Activated T-cell treated with anti-CD3 and anti-CD28 coated beads, Interleukin-2, amount 50 U/mL, for 4 hours (primary cell): ENCODE measurements around the gene EFNA5. TPM values are rescaled to one million over a fixed set of nuclear protein-coding genes. Genes with fewer than 3 reads are reported as not detected.

Experiments used
- ATAC-seq, 2 donors: fragments of 200-7000 bp; cut with Tn5 transposase; one replicate each; pipeline ENCODE4 v1.10.0; 2021
- DNase-seq: peaks from one replicate; pipeline ENCODE4 v3.0.0-alpha.2; 2020
- H3K27me3 Mint-ChIP-seq: one replicate; pipeline ENCODE4 v1.8.0; 2021; ENCODE audit warnings: low read depth, mixed read lengths
- H3K36me3 Mint-ChIP-seq: one replicate; pipeline ENCODE4 v1.8.0; 2022; ENCODE audit warnings: mixed read lengths; ENCODE audit not compliant: insufficient read depth
- H3K4me1 Mint-ChIP-seq: one replicate; pipeline ENCODE4 v1.8.0; 2021; ENCODE audit warnings: low read depth, mixed read lengths
- H3K4me3 Mint-ChIP-seq: one replicate; pipeline ENCODE4 v1.8.0; 2021; ENCODE audit warnings: mild to moderate bottlenecking, moderate library complexity, mixed read lengths
- H3K9me3 Mint-ChIP-seq: one replicate; pipeline ENCODE4 v1.8.0; 2021; ENCODE audit warnings: mixed read lengths
- total RNA-seq, 3 donors: library from RNA; stranded (reverse); gene quantifications; one replicate each; pipeline ENCODE4 v1.2.1, GENCODE V29; 2021

The EFNA5 gene
- total RNA-seq, 3 donors from 2014 or later: 0.13 to 0.24 TPM; not detected in 1

- ATAC-seq: no peak
- H3K4me3 Mint-ChIP-seq: no peak overlapping the region
- no peak for DNase-seq
- no peaks in the 10 kb centered on the region for H3K27me3 Mint-ChIP-seq
- H3K36me3 Mint-ChIP-seq: no peaks in the 10 kb centered on the region
- H3K9me3 Mint-ChIP-seq: no peaks in the 10 kb centered on the region
- peaks cover 3% of the 10 kb centered on the region for H3K4me1 Mint-ChIP-seq
Measured at GRCh38 chr5:107518190-107518589, 152.5 kb downstream of the EFNA5 start.

DNA sequence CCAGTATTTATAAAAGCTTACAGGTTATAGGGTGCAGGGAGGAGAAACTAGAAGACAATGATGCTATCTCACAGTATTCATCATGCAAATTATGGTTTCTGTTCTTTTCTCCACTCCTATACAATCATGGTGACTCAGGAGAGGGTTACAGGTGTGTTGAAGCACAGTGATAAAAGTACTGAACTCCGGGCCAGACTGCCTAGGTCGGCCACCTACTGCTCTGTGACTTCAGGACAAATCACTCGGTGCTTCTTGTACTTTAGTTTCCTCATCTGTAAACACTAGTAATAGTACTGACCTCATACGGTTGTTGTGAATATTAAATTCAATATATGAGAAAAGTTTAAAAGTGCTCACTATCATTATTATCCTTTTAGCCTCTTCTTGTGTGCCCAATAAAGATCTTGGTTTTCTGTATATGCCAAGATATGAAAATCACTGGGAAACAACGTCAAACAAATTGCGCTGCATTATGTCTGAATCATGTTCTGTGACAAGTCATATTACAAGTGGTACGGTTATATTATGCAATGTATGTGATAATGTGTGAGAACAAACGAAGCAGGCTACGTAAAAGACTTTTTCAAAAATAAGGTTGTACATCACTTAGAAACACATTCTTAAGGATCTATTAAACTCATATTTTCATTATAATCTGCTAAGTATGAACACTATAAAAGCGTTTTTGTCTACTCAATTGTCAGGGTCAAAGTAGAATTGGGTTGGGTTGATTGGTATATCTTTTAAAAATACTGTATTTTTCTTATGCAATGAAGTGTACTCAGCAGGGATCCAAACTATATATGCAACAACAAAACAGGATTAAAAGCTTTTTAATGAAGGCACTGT lies 153.3 kb downstream of the EFNA5 start:
- Mint-ChIP-seq H3K27me3 (no peaks in the 10 kb centered on the region), H3K9me3 (no peaks in the 10 kb centered on the region), H3K4me3 (no peak overlapping the region), H3K4me1 (peaks cover 3% of the 10 kb centered on the region), H3K36me3 (no peaks in the 10 kb centered on the region)
- ATAC-seq (no peak), DNase-seq (no peak)

GRCh38 chr5:107516452-107517184 lies 154.1 kb downstream of the EFNA5 start:
- Mint-ChIP-seq H3K27me3 (no peaks in the 10 kb centered on the region), H3K9me3 (no peaks in the 10 kb centered on the region), H3K4me3 (no peak overlapping the region), H3K4me1 (peaks cover 3% of the 10 kb centered on the region), H3K36me3 (no peaks in the 10 kb centered on the region)
- no peak for ATAC-seq
- no peak for DNase-seq

DNA sequence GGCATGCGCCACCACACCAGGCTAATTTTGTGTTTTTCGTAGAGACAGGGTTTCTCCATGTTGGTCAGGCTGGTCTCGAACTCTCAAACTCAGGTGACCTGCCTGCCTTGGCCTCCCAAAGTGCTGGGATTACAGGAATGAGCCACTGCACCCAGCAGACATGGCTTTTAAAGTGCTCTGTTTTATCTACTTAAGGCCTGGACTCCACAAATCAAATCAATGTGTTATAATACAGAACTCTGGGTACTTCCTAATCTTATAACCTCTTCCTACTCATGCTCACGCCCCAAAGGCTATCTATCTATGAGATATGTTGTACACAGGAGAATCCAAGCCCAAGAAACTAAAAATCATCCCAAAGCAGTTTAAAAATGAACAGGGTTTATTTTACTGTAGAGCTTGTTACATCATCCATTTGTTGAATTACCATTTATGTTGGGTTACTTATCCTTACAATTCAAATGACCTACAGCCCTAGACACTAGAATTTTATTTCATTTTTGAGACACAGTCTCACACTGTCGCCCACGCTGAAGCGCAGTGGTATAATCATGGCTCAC lies 155.1 kb downstream of the EFNA5 start:
- DNase-seq: no peak
- ATAC-seq: no peak
- no peaks in the 10 kb centered on the region for H3K36me3 Mint-ChIP-seq
- no peaks in the 10 kb centered on the region for H3K27me3 Mint-ChIP-seq
- H3K9me3 Mint-ChIP-seq: no peaks in the 10 kb centered on the region
- peaks cover 3% of the 10 kb centered on the region for H3K4me1 Mint-ChIP-seq
- H3K4me3 Mint-ChIP-seq: no peak overlapping the region

DNA sequence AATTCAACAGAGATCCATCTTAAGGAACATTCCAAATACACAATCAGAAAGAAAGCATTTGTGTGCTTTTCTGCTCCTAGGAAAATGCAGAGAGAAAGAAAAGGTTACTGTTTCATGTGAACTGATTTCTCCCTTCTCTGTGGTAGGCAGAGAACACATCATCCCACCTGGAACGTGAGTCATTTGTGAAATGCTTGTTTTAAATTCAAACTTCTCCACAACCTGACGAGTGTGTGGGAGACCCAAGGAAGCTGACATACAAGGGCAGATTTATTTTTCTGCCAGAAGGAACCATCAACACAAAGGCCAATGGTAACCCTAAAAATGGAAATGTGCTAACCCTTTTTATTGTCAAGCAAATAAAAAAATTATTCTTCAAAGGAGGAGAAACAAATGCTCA lies 156.4 kb downstream of the EFNA5 start:
- Mint-ChIP-seq H3K4me1 (no peaks in the 10 kb centered on the region), H3K9me3 (no peaks in the 10 kb centered on the region), H3K36me3 (no peaks in the 10 kb centered on the region), H3K4me3 (no peak overlapping the region), H3K27me3 (no peaks in the 10 kb centered on the region)
- no peak for ATAC-seq
- DNase-seq: no peak

DNA sequence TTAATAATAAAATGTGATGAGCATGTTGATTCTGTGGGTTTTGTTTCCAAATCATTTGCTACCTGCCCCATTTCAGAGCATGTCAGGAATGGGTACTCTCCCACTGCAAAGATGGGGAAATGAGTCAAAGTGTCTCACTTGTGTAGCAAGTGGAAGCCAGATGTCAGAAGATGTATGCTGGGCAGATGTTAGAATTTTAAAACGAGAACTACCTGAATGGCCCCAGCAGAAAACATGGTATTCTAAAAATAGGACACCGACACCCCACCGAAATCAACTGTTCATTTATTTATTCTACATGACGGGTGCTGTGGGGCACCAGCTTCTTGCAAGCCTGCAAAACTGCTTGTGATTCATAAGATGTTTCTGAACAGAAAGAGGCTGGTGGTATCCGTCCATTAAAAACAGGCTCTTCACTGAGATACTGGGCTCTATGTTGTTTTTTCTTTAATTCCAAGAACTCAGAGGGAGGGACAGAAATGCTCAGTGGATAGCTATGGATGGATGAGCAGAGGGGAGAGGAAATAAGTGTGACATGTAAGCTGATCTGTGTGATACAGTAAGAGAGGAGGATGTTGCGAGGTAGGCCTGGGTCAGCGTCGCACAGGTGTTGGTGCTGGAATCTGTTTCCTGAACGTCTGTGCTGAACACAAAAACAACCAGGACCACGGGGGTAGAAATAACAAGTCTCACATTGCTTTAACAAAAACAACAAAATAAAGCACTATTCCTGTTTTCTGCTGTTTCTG lies 157.2 kb downstream of the EFNA5 start:
- no peak for ATAC-seq
- DNase-seq: no peak
- H3K9me3 Mint-ChIP-seq: no peaks in the 10 kb centered on the region
- H3K4me1 Mint-ChIP-seq: no peaks in the 10 kb centered on the region
- no peak overlapping the region for H3K4me3 Mint-ChIP-seq
- no peaks in the 10 kb centered on the region for H3K27me3 Mint-ChIP-seq
- H3K36me3 Mint-ChIP-seq: no peaks in the 10 kb centered on the region

DNA sequence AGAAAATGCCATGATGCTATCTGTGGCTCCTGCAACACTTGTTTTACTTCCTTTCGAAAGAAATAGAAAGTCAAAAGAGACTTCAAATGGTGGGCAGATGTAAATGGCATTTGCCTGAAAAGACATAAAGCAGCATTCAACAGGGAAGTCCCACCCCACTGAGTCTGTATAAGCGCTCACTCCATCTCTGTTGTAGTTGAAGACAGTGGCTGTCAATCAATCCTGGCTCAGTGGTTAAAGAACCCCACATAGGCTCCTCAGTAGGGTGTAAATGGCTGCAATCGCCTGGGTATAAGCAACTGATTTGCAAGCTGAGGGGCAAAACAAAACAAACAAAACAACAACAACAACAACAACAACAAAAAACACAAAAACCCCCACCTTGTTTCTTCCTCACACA lies 158.7 kb downstream of the EFNA5 start:
- Mint-ChIP-seq H3K4me1 (no peaks in the 10 kb centered on the region), H3K9me3 (no peaks in the 10 kb centered on the region), H3K4me3 (no peak overlapping the region), H3K36me3 (no peaks in the 10 kb centered on the region), H3K27me3 (no peaks in the 10 kb centered on the region)
- no peak for DNase-seq
- ATAC-seq: no peak

DNA sequence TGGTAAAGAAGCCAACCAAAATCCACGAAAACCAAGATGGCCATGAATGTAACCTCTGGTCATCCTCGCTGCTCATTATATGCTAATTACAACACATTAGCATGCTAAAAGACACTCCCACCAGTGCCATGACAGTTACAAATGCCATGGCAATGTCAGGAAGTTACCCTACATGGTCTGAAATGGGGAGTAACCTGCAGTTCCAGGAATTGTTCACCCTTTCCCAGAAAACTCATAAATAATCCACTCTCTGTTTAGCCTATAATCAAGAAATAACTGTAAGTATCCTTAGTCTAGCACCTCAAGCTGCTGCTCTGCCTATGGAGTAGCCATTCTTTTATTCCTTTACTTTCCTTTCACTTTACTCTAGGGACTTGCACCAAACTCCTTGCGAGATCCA lies 160.6 kb downstream of the EFNA5 start:
- H3K27me3 Mint-ChIP-seq: peaks cover 4% of the 10 kb centered on the region
- no peak overlapping the region for H3K4me3 Mint-ChIP-seq
- DNase-seq: no peak
- no peaks in the 10 kb centered on the region for H3K9me3 Mint-ChIP-seq
- no peaks in the 10 kb centered on the region for H3K4me1 Mint-ChIP-seq
- no peak for ATAC-seq
- no peaks in the 10 kb centered on the region for H3K36me3 Mint-ChIP-seq

DNA sequence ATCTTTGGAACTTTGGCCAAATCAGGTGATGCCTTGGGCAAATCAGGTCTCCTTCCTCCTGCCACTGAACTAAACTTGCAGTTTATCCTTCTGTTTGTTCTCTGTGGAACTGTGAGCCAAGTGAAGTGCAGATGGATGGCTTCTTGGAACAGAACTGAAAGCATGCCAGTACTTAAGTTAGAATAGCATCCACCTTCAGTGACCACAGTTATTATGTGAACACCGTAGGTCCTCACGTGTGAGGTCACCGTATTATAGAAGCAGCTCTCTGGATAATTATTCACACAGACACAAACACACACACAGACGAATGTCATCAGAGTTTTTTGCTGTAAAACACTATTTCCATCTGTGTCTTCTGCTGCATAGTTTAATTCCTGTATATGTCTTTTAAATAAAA lies 162.6 kb downstream of the EFNA5 start:
- Mint-ChIP-seq H3K4me1 (no peaks in the 10 kb centered on the region), H3K27me3 (peaks cover 4% of the 10 kb centered on the region), H3K4me3 (no peak overlapping the region), H3K36me3 (no peaks in the 10 kb centered on the region), H3K9me3 (no peaks in the 10 kb centered on the region)
- ATAC-seq: no peak
- no peak for DNase-seq

DNA sequence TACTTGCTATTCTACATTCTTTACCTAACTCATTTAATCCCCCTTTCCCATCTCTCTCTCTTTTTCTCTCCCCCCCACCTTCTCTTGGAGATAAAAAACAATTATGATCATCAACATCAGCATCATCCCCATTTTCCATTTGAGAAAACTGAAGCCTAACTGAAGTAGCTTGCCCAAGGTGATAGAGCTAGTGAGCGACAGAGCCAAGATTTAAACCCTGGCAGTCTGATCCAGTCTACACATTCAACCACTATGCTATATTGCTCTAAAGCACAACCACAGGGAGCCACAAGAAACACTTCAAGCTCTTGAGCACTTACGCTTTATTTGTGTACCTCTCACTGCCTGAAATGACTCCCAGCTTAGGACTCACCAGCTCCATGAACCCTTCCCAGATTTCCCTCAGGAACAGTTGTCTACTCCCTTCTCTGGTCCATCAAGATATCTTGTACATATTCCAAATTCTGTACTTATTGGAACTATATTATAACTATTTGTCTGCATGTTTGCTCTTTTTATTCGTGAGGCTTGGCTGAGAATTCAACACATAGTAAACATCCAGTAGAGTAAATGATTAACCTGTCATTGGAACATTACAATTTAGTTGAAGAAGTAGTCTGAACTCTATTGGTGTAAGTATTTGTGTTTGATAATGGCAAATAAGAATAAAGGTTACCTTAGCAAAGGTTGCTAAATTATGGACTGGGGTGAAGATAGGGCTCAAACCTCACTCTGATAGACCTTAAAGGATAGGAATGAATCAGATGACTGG lies 164.8 kb downstream of the EFNA5 start:
- Mint-ChIP-seq H3K4me3 (no peak overlapping the region), H3K9me3 (no peaks in the 10 kb centered on the region), H3K4me1 (peaks cover 8% of the 10 kb centered on the region), H3K36me3 (no peaks in the 10 kb centered on the region), H3K27me3 (peaks cover 4% of the 10 kb centered on the region)
- DNase-seq (no peak), ATAC-seq (no peak)

- Mint-ChIP-seq H3K4me3 (no peak overlapping the region), H3K9me3 (no peaks in the 10 kb centered on the region), H3K36me3 (no peaks in the 10 kb centered on the region), H3K27me3 (peaks cover 4% of the 10 kb centered on the region), H3K4me1 (peaks cover 8% of the 10 kb centered on the region)
- DNase-seq: no peak
- ATAC-seq: no peak
Measured at GRCh38 chr5:107504424-107504823, 166.3 kb downstream of the EFNA5 start.

GRCh38 chr5:107502676-107503060 lies 168.1 kb downstream of the EFNA5 start:
- no peak overlapping the region for H3K4me3 Mint-ChIP-seq
- H3K9me3 Mint-ChIP-seq: no peaks in the 10 kb centered on the region
- no peak for ATAC-seq
- H3K4me1 Mint-ChIP-seq: peaks cover 8% of the 10 kb centered on the region
- H3K27me3 Mint-ChIP-seq: peaks cover 4% of the 10 kb centered on the region
- no peaks in the 10 kb centered on the region for H3K36me3 Mint-ChIP-seq
- DNase-seq: no peak

GRCh38 chr5:107501965-107502675 lies 168.6 kb downstream of the EFNA5 start:
- peaks cover 4% of the 10 kb centered on the region for H3K27me3 Mint-ChIP-seq
- DNase-seq (no peak), ATAC-seq (peak; percentile 28 to 40)
- peaks cover 8% of the 10 kb centered on the region for H3K4me1 Mint-ChIP-seq
- H3K4me3 Mint-ChIP-seq: peak overlapping the region; percentile 17
- no peaks in the 10 kb centered on the region for H3K36me3 Mint-ChIP-seq
- no peaks in the 10 kb centered on the region for H3K9me3 Mint-ChIP-seq
